ENCODE data around the gene DCAF5. TPM values are rescaled to one million over a fixed set of nuclear protein-coding genes. Genes with fewer than 3 reads are reported as not detected.
"Not testable (repeated sequence)": the region's sequence is repeated elsewhere in the genome, so short reads cannot be mapped to it uniquely, and the experiment has no call there.

DCAF5 gene
- total and polyA plus RNA-seq, 3 experiments from 2014 or later = 31.2 to 91.7 (median 32.9) TPM

- no peaks in the 10 kb centered on the region for H3K27me3 ChIP-seq (ENCODE audit: insufficient read depth, low read length, poor library complexity, severe bottlenecking)
- no peaks in the 10 kb centered on the region for H3K9me3 ChIP-seq (ENCODE audit: low read length)
- H3K4me3 Mint-ChIP-seq = no peak overlapping the region
- H3K36me3 ChIP-seq (ENCODE audit: insufficient read depth, low read length) = no peaks in the 10 kb centered on the region
- H3K27me3 Mint-ChIP-seq = peaks cover 5 to 11% of the 10 kb centered on the region in 2 donors
- no peak for DNase-seq
- H3K27ac ChIP-seq (ENCODE audit: low read depth, low read length) = no peak overlapping the region
- POLR2A ChIA-PET = no interaction called here
- CTCF ChIA-PET = no interaction called here
- H3K27ac Mint-ChIP-seq = no peak overlapping the region
- H3K36me3 Mint-ChIP-seq = no peaks in the 10 kb centered on the region
- no peak overlapping the region for H3K4me3 ChIP-seq (ENCODE audit: low read length)
- no peaks in the 10 kb centered on the region for H3K4me1 ChIP-seq (ENCODE audit: insufficient read depth, low read length)
- H3K4me1 Mint-ChIP-seq = no peaks in the 10 kb centered on the region
- no peaks in the 10 kb centered on the region for H3K9me3 Mint-ChIP-seq
Measured at GRCh38 chr14:69175130-69175529, 22.2 kb upstream of the DCAF5 start.

- CTCF ChIA-PET = no interaction called here
- H3K4me3 Mint-ChIP-seq = no peak overlapping the region
- H3K27ac ChIP-seq (ENCODE audit: low read depth, low read length) = no peak overlapping the region
- H3K4me3 ChIP-seq (ENCODE audit: low read length) = no peak overlapping the region
- H3K9me3 ChIP-seq (ENCODE audit: low read length) = no peaks in the 10 kb centered on the region
- no peaks in the 10 kb centered on the region for H3K4me1 Mint-ChIP-seq
- H3K4me1 ChIP-seq (ENCODE audit: insufficient read depth, low read length) = no peaks in the 10 kb centered on the region
- no peaks in the 10 kb centered on the region for H3K9me3 Mint-ChIP-seq
- H3K27ac Mint-ChIP-seq = no peak overlapping the region
- DNase-seq = no peak
- H3K27me3 ChIP-seq (ENCODE audit: insufficient read depth, low read length, poor library complexity, severe bottlenecking) = no peaks in the 10 kb centered on the region
- POLR2A ChIA-PET = interaction anchor here (0.6 kb wide), 1 partner anchor 22 kb away, joined by 3 read pairs; no protein-coding TSS in a partner anchor
- no peaks in the 10 kb centered on the region for H3K36me3 Mint-ChIP-seq
- no peaks in the 10 kb centered on the region for H3K36me3 ChIP-seq (ENCODE audit: insufficient read depth, low read length)
- peaks cover 5 to 9% of the 10 kb centered on the region in 2 donors for H3K27me3 Mint-ChIP-seq
Measured at GRCh38 chr14:69171569-69171968, 18.6 kb upstream of the DCAF5 start.

GRCh38 chr14:69170839-69171238 is 17.9 kb upstream of the DCAF5 start:
- POLR2A ChIA-PET = no interaction called here
- no peaks in the 10 kb centered on the region for H3K9me3 Mint-ChIP-seq
- H3K27ac Mint-ChIP-seq = no peak overlapping the region
- Histone ChIP-seq H3K9me3 (ENCODE audit: low read length) (no peaks in the 10 kb centered on the region), H3K36me3 (ENCODE audit: insufficient read depth, low read length) (no peaks in the 10 kb centered on the region), H3K27ac (ENCODE audit: low read depth, low read length) (no peak overlapping the region), H3K4me3 (ENCODE audit: low read length) (no peak overlapping the region), H3K4me1 (ENCODE audit: insufficient read depth, low read length) (no peaks in the 10 kb centered on the region), H3K27me3 (ENCODE audit: insufficient read depth, low read length, poor library complexity, severe bottlenecking) (no peaks in the 10 kb centered on the region)
- no peak overlapping the region for H3K4me3 Mint-ChIP-seq
- H3K4me1 Mint-ChIP-seq = no peaks in the 10 kb centered on the region
- CTCF ChIA-PET = interaction anchor here (1.6 kb wide), 1 partner anchor 17 kb away, joined by 3 read pairs; no protein-coding TSS in a partner anchor
- peaks cover 3 to 6% of the 10 kb centered on the region in 2 donors for H3K27me3 Mint-ChIP-seq
- no peaks in the 10 kb centered on the region for H3K36me3 Mint-ChIP-seq
- DNase-seq = no peak

- H3K27ac ChIP-seq (ENCODE audit: low read depth, low read length); H3K27ac Mint-ChIP-seq; H3K4me3 ChIP-seq (ENCODE audit: low read length); DNase-seq; H3K9me3 ChIP-seq (ENCODE audit: low read length); H3K27me3 ChIP-seq (ENCODE audit: insufficient read depth, low read length, poor library complexity, severe bottlenecking); H3K4me3 Mint-ChIP-seq; H3K36me3 ChIP-seq (ENCODE audit: insufficient read depth, low read length); H3K4me1 Mint-ChIP-seq; POLR2A ChIA-PET; H3K4me1 ChIP-seq (ENCODE audit: insufficient read depth, low read length): not testable (repeated sequence)
- Mint-ChIP-seq H3K9me3 (peaks cover 10 to 22% (median 21%) of the 10 kb centered on the region in 5 donors), H3K27me3 (peaks cover 28 to 31% of the 10 kb centered on the region in 2 donors), H3K36me3 (peaks cover 0 to 31% (median 0%) of the 10 kb centered on the region in 3 donors)
- CTCF ChIA-PET = interaction anchor here (1.0 kb wide), 1 partner anchor 36 kb away, joined by 3 read pairs; no protein-coding TSS in a partner anchor
Measured at GRCh38 chr14:69165787-69166186, 12.9 kb upstream of the DCAF5 start.

- no peak for DNase-seq
- Mint-ChIP-seq H3K36me3 (peaks cover 0 to 31% (median 0%) of the 10 kb centered on the region in 3 donors), H3K9me3 (peaks cover 10 to 22% (median 21%) of the 10 kb centered on the region in 5 donors), H3K27ac (no peak overlapping the region), H3K27me3 (peaks cover 30 to 47% of the 10 kb centered on the region in 2 donors), H3K4me3 (no peak overlapping the region), H3K4me1 (no peaks in the 10 kb centered on the region)
- Histone ChIP-seq H3K4me1 (ENCODE audit: insufficient read depth, low read length) (no peaks in the 10 kb centered on the region), H3K4me3 (ENCODE audit: low read length) (no peak overlapping the region), H3K27ac (ENCODE audit: low read depth, low read length) (no peak overlapping the region), H3K9me3 (ENCODE audit: low read length) (peaks cover 8% of the 10 kb centered on the region), H3K36me3 (ENCODE audit: insufficient read depth, low read length) (no peaks in the 10 kb centered on the region), H3K27me3 (ENCODE audit: insufficient read depth, low read length, poor library complexity, severe bottlenecking) (no peaks in the 10 kb centered on the region)
- ChIA-PET POLR2A (no interaction called here), CTCF (no interaction called here)
Measured at GRCh38 chr14:69161590-69161989, 8.7 kb upstream of the DCAF5 start.

GRCh38 chr14:69156224-69156623 is 3.3 kb upstream of the DCAF5 start:
- peaks cover 1 to 19% of the 10 kb centered on the region in 2 donors for H3K27me3 Mint-ChIP-seq
- no peaks in the 10 kb centered on the region for H3K27me3 ChIP-seq (ENCODE audit: insufficient read depth, low read length, poor library complexity, severe bottlenecking)
- peaks cover 7 to 13% (median 8%) of the 10 kb centered on the region in 3 donors for H3K4me1 Mint-ChIP-seq
- H3K4me3 ChIP-seq (ENCODE audit: low read length) = no peak overlapping the region
- DNase-seq = no peak
- H3K27ac Mint-ChIP-seq = peak overlapping the region in 2 of 8 donors; percentile 82 to 91
- H3K36me3 Mint-ChIP-seq = peaks cover 0 to 9% (median 0%) of the 10 kb centered on the region in 3 donors
- ChIA-PET CTCF (interaction anchor here (0.7 kb wide), 1 partner anchor 36 kb away, joined by 3 read pairs; no protein-coding TSS in a partner anchor), POLR2A (interaction anchor here (0.6 kb wide), 1 partner anchor 15 kb away, joined by 3 read pairs; no protein-coding TSS in a partner anchor)
- peaks cover 2% of the 10 kb centered on the region for H3K4me1 ChIP-seq (ENCODE audit: insufficient read depth, low read length)
- peaks cover 0 to under 1% (median 0%) of the 10 kb centered on the region in 5 donors for H3K9me3 Mint-ChIP-seq
- H3K4me3 Mint-ChIP-seq = peak overlapping the region in 1 of 7 donors; percentile 68
- no peak overlapping the region for H3K27ac ChIP-seq (ENCODE audit: low read depth, low read length)
- H3K36me3 ChIP-seq (ENCODE audit: insufficient read depth, low read length) = no peaks in the 10 kb centered on the region
- no peaks in the 10 kb centered on the region for H3K9me3 ChIP-seq (ENCODE audit: low read length)

- Mint-ChIP-seq H3K27me3 (peaks cover 0 to 6% of the 10 kb centered on the region in 2 donors), H3K27ac (peak overlapping the region in 6 of 8 donors; percentile 31 to 91 (median 48)), H3K4me1 (peaks cover 20 to 27% (median 22%) of the 10 kb centered on the region in 3 donors), H3K36me3 (peaks cover 0 to 14% (median 3%) of the 10 kb centered on the region in 3 donors), H3K4me3 (peak overlapping the region in 4 of 7 donors; percentile 32 to 97 (median 44)), H3K9me3 (no peaks in the 10 kb centered on the region)
- Histone ChIP-seq H3K4me3 (ENCODE audit: low read length) (no peak overlapping the region), H3K27ac (ENCODE audit: low read depth, low read length) (no peak overlapping the region), H3K4me1 (ENCODE audit: insufficient read depth, low read length) (peaks cover 16% of the 10 kb centered on the region), H3K27me3 (ENCODE audit: insufficient read depth, low read length, poor library complexity, severe bottlenecking) (no peaks in the 10 kb centered on the region), H3K9me3 (ENCODE audit: low read length) (no peaks in the 10 kb centered on the region), H3K36me3 (ENCODE audit: insufficient read depth, low read length) (no peaks in the 10 kb centered on the region)
- DNase-seq = no peak
- ChIA-PET POLR2A (interaction anchor here (0.6 kb wide), 1 partner anchor 1202 kb away, joined by 14 read pairs; no protein-coding TSS in a partner anchor), CTCF (no interaction called here)
Measured at GRCh38 chr14:69154779-69155178, 1.9 kb upstream of the DCAF5 start.

- DNase-seq = peak in 1 of 5 donors; percentile 24
- no peaks in the 10 kb centered on the region for H3K9me3 Mint-ChIP-seq
- H3K36me3 Mint-ChIP-seq = peaks cover under 1 to 22% (median 6%) of the 10 kb centered on the region in 3 donors
- H3K27ac ChIP-seq (ENCODE audit: low read depth, low read length) = peak overlapping the region; percentile 41
- H3K4me3 Mint-ChIP-seq = peak overlapping the region; percentile 89 to 98 (median 93)
- peaks cover 0 to under 1% of the 10 kb centered on the region in 2 donors for H3K27me3 Mint-ChIP-seq
- ChIA-PET POLR2A (interaction anchor here (1.7 kb wide), 1 partner anchor 244 kb away, joined by 7 read pairs; the partner anchor contains the start of genes ERH and SLC39A9), CTCF (interaction anchor here (0.9 to 1.2 kb wide), 3 partner anchors 17 to 24 kb away, joined by 3 read pairs; no protein-coding TSS in a partner anchor)
- H3K4me1 ChIP-seq (ENCODE audit: insufficient read depth, low read length) = peaks cover 25% of the 10 kb centered on the region
- no peaks in the 10 kb centered on the region for H3K9me3 ChIP-seq (ENCODE audit: low read length)
- H3K36me3 ChIP-seq (ENCODE audit: insufficient read depth, low read length) = peaks cover 4% of the 10 kb centered on the region
- H3K27me3 ChIP-seq (ENCODE audit: insufficient read depth, low read length, poor library complexity, severe bottlenecking) = no peaks in the 10 kb centered on the region
- peak overlapping the region; percentile 49 for H3K4me3 ChIP-seq (ENCODE audit: low read length)
- peaks cover 29 to 37% (median 31%) of the 10 kb centered on the region in 3 donors for H3K4me1 Mint-ChIP-seq
- peak overlapping the region; percentile 68 to 98 (median 92) for H3K27ac Mint-ChIP-seq
Measured at GRCh38 chr14:69153873-69154270, 953 bp upstream of the DCAF5 start.
